IMR-90 (cell line): ENCODE data around the gene CYP4A11.

ENCODE experiments used
- MXI1 ChIP-seq: IDR thresholded peaks from 2 replicates; pipeline ENCODE4 v1.6.1; 2012; ENCODE audit warnings: low read depth, mild to moderate bottlenecking, low read length, moderate library complexity, borderline replicate concordance
- POLR2A ChIP-seq: IDR thresholded peaks from 2 replicates; pipeline ENCODE4 v1.6.1; 2012; ENCODE audit warnings: mild to moderate bottlenecking, low read depth, low read length
- RCOR1 ChIP-seq: IDR thresholded peaks from 2 replicates; pipeline ENCODE4 v1.6.1; 2012; ENCODE audit warnings: mild to moderate bottlenecking, low read length, improper control_type of control experiment; ENCODE audit not compliant: insufficient replicate concordance
- RFX5 ChIP-seq: IDR thresholded peaks from 2 replicates; pipeline ENCODE4 v1.8.0; 2012; ENCODE audit warnings: low read depth, mild to moderate bottlenecking, low read length, moderate library complexity
- SMC3 ChIP-seq: fragments of 150-350 bp; IDR thresholded peaks from 2 replicates; pipeline ENCODE4 v1.6.1; 2016; ENCODE audit warnings: low read depth, mild to moderate bottlenecking, antibody characterized with exemption, low read length, moderate library complexity
- TF ChIP-seq, protein P1 (sequence below): conservative IDR thresholded peaks from 2 replicates; pipeline ENCODE4 v1.5.1; 2012; ENCODE audit warnings: mild to moderate bottlenecking, low read depth, low read length, improper control_type of control experiment

DNA sequence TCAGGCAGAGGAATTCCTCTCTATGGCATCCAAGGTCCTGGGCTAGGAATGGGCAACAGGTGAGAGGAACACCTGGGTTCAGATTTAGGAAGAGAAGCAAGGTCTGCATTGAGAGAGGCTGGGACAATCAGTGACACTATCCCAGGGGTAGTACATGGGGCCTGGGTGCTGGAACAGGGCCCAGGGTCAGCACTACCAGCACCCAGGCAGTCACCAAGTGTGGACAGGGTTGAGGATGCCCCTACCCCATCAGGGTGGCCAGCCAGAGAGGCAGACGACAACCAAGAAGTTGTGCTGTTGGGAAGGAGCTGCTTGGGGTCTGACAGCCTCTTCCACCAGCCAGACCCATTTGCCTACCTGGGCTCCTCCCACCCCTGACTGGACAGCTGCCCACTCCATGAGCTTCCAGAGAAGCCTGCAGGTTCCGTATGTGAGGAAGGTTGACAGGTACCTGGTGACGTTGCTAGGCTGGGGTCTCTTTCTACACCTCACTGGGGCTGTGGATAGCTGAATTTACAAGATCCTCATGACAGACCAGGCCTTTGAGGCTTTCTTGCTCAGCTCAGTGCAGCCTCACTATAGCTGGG lies 13.9 kb downstream of the CYP4A11 start:
- TF ChIP-seq SMC3 (no peak), RFX5 (no peak), POLR2A (no peak), MXI1 (no peak), RCOR1 (no peak)
- TF ChIP-seq, protein P1, sequence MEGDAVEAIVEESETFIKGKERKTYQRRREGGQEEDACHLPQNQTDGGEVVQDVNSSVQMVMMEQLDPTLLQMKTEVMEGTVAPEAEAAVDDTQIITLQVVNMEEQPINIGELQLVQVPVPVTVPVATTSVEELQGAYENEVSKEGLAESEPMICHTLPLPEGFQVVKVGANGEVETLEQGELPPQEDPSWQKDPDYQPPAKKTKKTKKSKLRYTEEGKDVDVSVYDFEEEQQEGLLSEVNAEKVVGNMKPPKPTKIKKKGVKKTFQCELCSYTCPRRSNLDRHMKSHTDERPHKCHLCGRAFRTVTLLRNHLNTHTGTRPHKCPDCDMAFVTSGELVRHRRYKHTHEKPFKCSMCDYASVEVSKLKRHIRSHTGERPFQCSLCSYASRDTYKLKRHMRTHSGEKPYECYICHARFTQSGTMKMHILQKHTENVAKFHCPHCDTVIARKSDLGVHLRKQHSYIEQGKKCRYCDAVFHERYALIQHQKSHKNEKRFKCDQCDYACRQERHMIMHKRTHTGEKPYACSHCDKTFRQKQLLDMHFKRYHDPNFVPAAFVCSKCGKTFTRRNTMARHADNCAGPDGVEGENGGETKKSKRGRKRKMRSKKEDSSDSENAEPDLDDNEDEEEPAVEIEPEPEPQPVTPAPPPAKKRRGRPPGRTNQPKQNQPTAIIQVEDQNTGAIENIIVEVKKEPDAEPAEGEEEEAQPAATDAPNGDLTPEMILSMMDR = no peak
